ENCODE results near the gene CAPN5.
"Not testable (repeated sequence)": the region's sequence is repeated elsewhere in the genome, so short reads cannot be mapped to it uniquely, and the experiment has no call there.

The CAPN5 gene

DNA sequence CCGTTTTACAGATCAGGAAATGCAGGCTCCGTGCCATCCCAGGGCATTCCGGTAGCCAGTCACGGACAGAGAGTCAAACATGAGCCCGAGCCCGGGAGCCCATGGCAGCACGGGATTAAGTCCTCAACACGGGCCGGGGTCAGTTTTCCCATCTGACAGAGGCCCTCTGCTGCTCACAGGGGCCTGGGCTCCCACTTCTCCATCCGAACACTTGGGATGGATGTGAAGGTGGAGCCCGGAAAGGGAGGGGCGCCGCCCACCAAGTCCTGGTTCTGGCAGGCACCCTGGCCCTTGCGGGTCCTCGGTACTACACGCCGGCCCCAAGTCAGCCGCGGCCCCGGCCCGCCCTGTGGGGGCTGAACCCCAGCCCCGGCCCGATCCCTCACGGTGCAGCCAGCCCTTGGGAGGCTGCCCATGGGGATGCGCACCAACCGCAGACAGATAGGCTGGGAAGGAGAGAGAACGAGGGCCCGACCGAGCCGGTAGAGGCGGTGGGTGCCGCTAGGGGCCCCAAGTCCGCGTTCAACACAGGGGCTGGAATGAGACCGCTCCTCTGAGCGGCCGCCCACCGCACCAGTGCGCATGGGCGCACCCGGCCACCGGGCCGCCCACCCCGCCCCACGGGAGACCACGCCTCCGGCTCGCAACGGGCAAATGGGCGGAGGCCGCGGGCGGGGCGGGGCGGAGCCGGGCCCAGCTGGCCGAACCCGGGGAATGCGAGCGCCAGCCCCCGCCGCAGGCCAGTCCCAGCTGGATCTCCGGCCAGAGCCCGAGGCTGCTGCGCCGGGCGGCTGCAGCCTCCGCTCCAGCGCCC, at the start of gene CAPN5:
Gene CAPN5 (plus strand): TSS at position 743 of the 814 bp plus-strand sequence. CDS start 17,916 bp downstream, outside the sequence.
- FAIRE-seq, result no peak

DNA sequence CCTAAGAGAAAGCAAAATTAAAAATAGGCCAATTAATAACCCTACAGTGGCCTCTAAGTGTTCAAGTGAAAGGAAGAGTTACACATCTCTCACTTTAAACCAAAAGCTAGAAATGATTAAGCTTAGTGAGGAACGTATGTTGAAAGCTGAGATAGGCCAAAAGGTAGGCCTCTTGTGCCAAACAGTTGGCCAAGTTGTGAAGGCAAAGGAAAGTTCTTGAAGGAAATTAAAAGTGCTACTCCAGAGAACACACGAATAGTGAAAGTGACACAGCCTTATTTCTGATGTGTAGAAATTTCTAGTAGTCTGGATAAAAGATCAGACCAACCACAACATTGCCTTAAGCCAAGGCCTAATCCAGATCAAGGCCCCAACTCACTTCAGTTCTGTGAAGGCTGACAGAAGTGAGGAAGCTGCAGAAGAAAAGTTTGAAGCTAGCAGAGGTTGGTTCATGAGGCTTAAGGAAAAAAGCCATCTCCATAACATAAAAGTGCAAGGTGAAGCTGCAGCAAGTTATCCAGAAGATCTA, 48.3 kb upstream of the CAPN5 start:
- not testable (repeated sequence) for FAIRE-seq

DNA sequence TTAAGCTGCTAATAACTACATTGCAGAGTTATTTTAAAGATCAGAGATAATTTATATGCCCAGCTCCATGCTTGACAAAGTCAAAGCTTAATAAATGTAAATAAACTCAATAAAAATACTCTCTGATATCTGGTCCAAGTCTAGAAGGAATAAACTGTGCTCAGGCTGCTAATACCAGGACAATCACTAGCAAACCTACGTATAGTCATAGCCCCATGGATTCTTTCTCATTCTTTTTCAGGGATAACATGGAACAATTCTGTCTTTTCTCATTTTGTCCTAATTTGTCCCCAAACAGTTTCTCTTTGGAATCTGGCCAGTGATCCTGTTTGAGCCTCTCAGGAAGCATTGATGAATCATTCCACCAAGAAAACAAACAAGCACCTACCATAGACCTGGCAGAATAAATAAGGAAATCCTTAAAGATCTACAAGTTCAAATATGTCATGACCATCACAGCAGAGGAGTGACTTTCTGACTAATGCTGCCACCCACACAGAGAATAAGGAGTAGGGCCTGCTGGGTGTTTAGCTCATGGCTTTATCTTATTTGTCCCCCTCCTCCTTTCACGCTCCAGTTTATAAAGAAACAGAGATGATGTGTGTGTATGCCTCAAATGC, 46.7 kb upstream of the CAPN5 start:
- FAIRE-seq, result no peak

- FAIRE-seq, result no peak
Observed at GRCh38 chr11:77020734-77021133, 46.0 kb upstream of the CAPN5 start.

- FAIRE-seq, result no peak
Observed at GRCh38 chr11:77024745-77025144, 42.0 kb upstream of the CAPN5 start.

DNA sequence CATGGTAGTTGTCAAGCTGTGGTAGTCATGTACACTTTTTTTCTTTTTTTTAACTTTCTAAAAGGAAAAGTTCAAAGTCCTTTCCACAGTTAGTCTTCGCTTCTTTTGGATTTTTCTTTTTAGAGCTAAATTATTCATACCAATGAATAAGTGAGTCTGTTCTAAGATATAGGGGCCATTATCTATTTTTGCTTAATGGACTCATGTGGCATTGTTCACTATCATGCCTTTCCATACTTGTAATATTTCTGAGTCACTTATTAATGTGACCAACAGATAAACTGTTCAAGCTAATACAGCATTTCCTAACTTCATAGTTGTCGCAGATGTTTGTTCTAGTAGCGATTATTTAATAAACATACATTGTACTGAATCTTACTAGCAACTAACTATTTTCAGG, 40.5 kb upstream of the CAPN5 start:
- FAIRE-seq, result no peak

DNA sequence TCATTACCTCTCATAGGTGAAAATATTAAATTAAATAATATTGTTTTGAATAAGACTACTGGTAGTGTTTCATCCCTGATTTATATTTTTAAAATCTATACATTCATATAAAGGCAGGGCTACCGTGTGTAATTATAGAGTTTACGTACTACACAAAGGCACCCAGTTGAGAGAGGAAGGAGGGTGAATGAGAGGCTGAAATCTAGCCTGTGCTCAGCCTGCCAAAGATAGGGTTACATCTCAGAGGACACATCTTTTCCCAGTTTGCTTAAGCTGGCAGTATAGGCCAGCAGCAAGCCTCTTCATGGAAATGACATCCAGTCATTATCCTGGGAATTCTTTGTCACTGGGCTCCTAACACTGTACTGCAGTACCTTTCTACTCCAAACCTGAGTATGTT, 40.0 kb upstream of the CAPN5 start:
- FAIRE-seq, result no peak

DNA sequence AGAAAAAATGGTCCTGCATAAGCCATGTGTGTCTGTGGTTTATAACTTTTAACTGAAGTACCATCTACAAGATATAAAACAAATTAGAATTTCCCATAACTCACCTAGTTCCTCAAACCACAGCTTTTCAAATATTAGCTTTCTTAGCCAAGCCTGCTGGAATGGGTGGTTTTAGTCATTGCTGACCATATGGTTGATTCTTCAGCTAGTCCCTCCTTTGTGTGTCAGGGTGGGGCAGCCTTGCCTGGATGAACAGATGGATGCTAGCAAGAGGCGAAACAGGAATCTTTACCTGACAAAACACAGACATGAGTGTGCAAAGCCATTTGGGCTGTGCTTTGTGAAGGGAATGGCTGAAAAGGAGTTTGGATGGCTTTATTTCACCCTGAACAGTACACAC, 39.5 kb upstream of the CAPN5 start:
- no peak for FAIRE-seq

- FAIRE-seq, result no peak
Observed at GRCh38 chr11:77029829-77030228, 36.9 kb upstream of the CAPN5 start.

DNA sequence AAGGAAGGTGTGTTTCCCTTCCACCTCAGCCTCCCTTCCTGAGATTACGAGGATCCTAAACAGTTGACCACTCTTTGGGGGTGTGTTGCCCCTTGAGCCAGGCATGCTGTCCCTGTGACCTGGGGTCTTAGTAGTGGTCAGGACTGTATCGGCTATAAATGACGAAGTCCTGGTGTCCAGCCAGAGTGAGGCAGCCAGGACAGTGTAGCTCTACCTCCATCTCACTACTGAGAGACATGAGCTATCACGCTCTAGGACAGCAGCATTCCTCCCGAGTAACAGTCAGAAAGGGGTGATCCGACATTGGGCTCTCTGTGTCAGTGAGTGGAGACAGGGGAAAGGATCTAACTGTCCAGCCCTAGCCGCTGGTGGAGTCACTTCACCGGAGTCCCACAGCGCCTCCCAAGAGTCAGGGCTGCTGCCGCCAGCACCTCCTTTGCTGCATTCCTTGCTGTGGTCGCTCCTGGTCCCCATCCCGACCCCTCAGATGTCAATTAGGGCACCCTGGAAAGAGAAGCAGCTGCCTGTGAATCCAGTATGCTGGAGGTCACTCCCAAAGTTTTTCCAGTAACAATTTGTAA, 35.8 kb upstream of the CAPN5 start:
- FAIRE-seq, result no peak

DNA sequence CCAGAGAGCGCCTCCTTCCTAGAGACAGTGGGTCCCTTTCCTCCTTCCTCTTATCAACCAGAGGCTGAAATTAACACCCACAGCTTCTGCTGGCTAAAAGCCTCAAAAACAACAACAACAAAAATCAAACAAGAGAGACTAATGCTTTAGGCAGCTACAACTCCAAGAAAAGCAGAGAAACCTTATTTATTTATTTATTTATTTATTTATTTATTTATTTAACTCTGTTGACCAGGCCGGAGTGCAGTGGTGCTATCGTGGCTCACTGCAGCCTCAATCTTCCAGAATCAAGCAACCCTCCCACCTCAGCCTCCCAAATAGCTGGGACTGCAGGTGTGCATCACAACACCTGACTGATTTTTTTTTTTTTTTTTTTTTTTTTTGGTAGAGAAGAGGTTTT, 35.2 kb upstream of the CAPN5 start:
- FAIRE-seq, result no peak

- FAIRE-seq, result no peak
Observed at GRCh38 chr11:77035039-77035438, 31.7 kb upstream of the CAPN5 start.

GRCh38 chr11:77035580-77035979, 31.2 kb upstream of the CAPN5 start:
- FAIRE-seq, result no peak

DNA sequence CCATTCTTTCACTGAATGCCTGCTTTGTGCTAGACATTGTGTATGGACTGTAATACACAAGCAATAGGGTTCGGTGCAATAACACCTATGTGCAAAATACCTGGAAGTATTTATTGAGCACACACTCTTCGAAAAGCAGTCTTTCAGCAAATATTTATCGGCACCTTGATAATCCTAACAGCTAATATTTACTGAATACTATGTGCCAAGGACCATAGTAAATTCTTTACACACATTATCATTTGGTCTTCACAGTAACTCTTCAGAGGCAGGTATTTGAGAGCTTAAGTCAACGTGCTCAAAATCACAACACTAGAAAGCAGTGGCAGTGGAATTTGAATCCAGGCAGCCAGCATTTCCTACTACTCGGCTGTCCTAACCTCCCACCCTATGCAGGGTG, 30.4 kb upstream of the CAPN5 start:
- FAIRE-seq, result no peak

DNA sequence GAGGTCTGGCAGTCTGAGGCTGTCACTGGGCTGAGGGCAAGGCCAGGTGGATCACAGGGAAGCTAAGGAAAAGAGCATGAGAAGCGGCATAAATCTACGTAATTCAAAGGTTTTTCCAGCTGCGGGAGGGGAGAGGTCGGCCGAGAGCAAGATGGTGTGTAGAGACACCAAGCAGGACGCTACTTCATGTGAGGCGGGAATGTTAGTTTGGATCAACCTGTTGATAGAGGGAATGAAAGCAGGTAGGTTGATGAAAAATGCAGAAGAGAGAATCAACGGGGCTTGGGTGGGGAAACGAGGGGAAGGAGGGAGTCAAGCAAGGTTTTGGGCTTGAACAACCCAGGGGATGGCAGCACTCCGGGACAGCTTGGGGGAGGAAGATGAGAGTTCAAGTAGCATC, 29.7 kb upstream of the CAPN5 start:
- no peak for FAIRE-seq

DNA sequence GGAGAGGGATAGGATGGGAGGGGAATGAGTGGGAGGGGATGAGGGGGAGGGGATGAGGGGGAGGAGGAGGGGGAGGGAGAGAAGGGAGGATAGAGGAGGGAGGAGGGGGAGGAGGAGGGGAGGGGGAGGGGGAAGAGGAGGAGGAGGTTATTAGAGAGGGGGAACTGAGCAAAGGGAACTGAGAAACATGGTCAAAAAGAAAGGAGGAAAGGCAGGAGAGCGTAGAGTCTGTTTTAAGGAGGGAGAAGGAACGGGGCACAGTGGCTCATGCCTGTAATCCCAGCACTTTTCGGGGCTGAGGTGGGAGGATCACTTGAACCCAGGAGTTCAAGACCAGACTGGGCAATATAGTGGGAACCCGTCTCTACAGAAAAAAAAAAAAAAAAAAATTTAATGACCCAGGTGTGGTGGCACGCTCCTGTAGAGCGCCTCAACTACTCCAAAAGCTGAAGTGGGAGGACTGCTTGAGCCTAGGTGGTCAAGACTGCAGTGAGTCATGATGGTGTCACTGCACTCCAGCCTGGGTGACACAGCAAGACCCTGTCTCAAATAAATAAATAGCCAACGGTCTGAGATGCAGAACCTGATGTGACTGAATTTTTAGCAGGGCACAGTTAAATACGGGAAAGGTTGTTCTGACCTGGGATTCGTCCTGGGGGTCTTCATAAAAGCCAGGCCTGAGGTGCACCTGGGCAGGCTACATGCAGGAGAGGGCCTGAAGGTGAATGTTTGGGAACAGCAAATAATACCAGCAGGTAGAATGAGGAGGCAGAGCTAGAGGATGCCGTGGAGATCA, 28.5 kb upstream of the CAPN5 start:
- no peak for FAIRE-seq

GRCh38 chr11:77038825-77039326, 27.9 kb upstream of the CAPN5 start:
- FAIRE-seq, result no peak

- no peak for FAIRE-seq
Observed at GRCh38 chr11:77039491-77040400, 27.0 kb upstream of the CAPN5 start.

GRCh38 chr11:77040401-77040777, 26.4 kb upstream of the CAPN5 start:
- FAIRE-seq, result no peak

GRCh38 chr11:77040889-77041288, 25.9 kb upstream of the CAPN5 start:
- FAIRE-seq, result no peak

- no peak for FAIRE-seq
Observed at GRCh38 chr11:77042111-77042726, 24.6 kb upstream of the CAPN5 start.
